ENCODE results near the gene GRXCR1. TPM values are rescaled to one million over a fixed set of nuclear protein-coding genes. Genes with fewer than 3 reads are reported as not detected.

The GRXCR1 gene
- under 1 TPM in 1 of 2 donors, not detected in 1; 0.24 TPM for total RNA-seq

DNA sequence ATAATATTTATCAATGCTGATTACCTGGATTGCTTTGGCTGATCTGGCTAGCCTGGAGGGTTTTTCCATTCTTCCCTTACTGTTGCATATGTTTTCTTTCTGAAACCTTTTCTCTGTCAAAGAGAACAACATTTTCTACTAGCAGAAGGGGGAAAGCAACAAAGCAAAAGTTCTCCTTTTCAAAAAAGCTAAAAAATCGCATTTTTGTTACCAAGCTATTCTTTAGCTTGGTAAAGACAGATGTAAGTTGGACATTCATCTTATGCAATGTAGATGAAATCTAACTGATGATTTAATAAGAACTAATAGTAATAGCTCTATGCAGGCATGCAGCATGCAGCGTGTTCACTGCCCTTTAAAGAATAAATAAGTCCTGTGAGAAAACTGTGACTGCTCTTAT, at the start of gene GRXCR1:
Gene GRXCR1 (plus strand): TSS at position 301 of the 400 bp plus-strand sequence. CDS start 554 bp downstream, outside the sequence.
- Mint-ChIP-seq H3K36me3 (ENCODE audit: insufficient read depth in 2 of 2) (peaks cover 2 to 3% of the 10 kb centered on the region in 2 donors), H3K9me3 (peaks cover 0 to 4% of the 10 kb centered on the region in 2 donors), H3K27me3 (ENCODE audit: low read depth) (peaks cover 16% of the 10 kb centered on the region), H3K27ac (no peak within 1 kb of the TSS), H3K4me3 (no peak within 1 kb of the TSS), H3K4me1 (ENCODE audit: low read depth) (no peaks in the 10 kb centered on the region)
- no peak for DNase-seq
- no peak for ATAC-seq (replicated peaks in 1 of 2)

DNA sequence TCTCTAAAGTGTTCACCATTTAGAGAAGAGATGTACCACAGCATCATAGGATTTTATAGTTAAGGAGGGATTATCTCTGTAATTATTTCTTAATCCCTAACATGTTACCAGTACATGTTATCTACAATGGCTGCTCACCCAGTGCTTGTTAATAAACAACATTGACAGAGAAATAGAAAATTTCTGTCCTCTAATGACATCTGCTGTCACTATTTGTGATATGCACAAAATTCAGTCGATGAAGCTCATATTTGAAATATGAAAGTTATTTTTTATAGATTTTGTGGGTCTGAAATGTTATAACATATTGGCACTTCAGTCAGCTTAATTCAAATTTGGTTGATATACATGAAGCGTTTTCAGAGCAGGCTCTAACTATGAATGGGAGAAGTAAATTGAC, 48.8 kb upstream of the GRXCR1 start:
- no peak for ATAC-seq (replicated peaks in 1 of 2)
- Mint-ChIP-seq H3K36me3 (ENCODE audit: insufficient read depth in 2 of 2) (no peaks in the 10 kb centered on the region), H3K9me3 (no peaks in the 10 kb centered on the region), H3K4me1 (ENCODE audit: low read depth) (no peaks in the 10 kb centered on the region), H3K27me3 (ENCODE audit: low read depth) (no peaks in the 10 kb centered on the region), H3K4me3 (no peak overlapping the region), H3K27ac (no peak overlapping the region)
- no peak for DNase-seq

GRCh38 chr4:42844422-42845070, 48.0 kb upstream of the GRXCR1 start:
- ATAC-seq (replicated peaks in 1 of 2) (no peak), DNase-seq (no peak)
- Mint-ChIP-seq H3K4me3 (no peak overlapping the region), H3K27ac (no peak overlapping the region), H3K36me3 (ENCODE audit: insufficient read depth in 2 of 2) (peaks cover 0 to 2% of the 10 kb centered on the region in 2 donors), H3K9me3 (peaks cover 0 to 2% of the 10 kb centered on the region in 2 donors), H3K4me1 (ENCODE audit: low read depth) (no peaks in the 10 kb centered on the region), H3K27me3 (ENCODE audit: low read depth) (peaks cover under 1% of the 10 kb centered on the region)

GRCh38 chr4:42845586-42845985, 46.9 kb upstream of the GRXCR1 start:
- Mint-ChIP-seq H3K27me3 (ENCODE audit: low read depth) (peaks cover 6% of the 10 kb centered on the region), H3K36me3 (ENCODE audit: insufficient read depth in 2 of 2) (peaks cover 4 to 6% of the 10 kb centered on the region in 2 donors), H3K4me1 (ENCODE audit: low read depth) (no peaks in the 10 kb centered on the region), H3K9me3 (peaks cover 9 to 11% of the 10 kb centered on the region in 2 donors), H3K4me3 (no peak overlapping the region), H3K27ac (no peak overlapping the region)
- DNase-seq (no peak), ATAC-seq (replicated peaks in 1 of 2) (no peak)

GRCh38 chr4:42855779-42856178, 36.7 kb upstream of the GRXCR1 start:
- DNase-seq (no peak), ATAC-seq (replicated peaks in 1 of 2) (peak; percentile 41 to 57)

GRCh38 chr4:42865572-42866189, 26.8 kb upstream of the GRXCR1 start:
- peak; percentile 47 to 65 for DNase-seq
- H3K27me3 Mint-ChIP-seq (ENCODE audit: low read depth), result peaks cover 13% of the 10 kb centered on the region
- H3K4me1 Mint-ChIP-seq (ENCODE audit: low read depth), result no peaks in the 10 kb centered on the region
- peak in 1 of 2 donors; percentile 36 for ATAC-seq (replicated peaks in 1 of 2)
- H3K36me3 Mint-ChIP-seq (ENCODE audit: insufficient read depth in 2 of 2), result no peaks in the 10 kb centered on the region
- H3K9me3 Mint-ChIP-seq, result no peaks in the 10 kb centered on the region
- H3K27ac Mint-ChIP-seq, result no peak overlapping the region
- H3K4me3 Mint-ChIP-seq, result no peak overlapping the region

More at GRCh38 chr4:42855779-42856178, 36.7 kb upstream of the GRXCR1 start:
- H3K27ac Mint-ChIP-seq, result no peak overlapping the region
- H3K4me3 Mint-ChIP-seq, result no peak overlapping the region
- H3K4me1 Mint-ChIP-seq (ENCODE audit: low read depth), result no peaks in the 10 kb centered on the region
- peaks cover 0 to 3% of the 10 kb centered on the region in 2 donors for H3K36me3 Mint-ChIP-seq (ENCODE audit: insufficient read depth in 2 of 2)
- peaks cover 0 to 3% of the 10 kb centered on the region in 2 donors for H3K9me3 Mint-ChIP-seq
- H3K27me3 Mint-ChIP-seq (ENCODE audit: low read depth), result peaks cover 20% of the 10 kb centered on the region

GRCh38 chr4:42871261-42871660, 21.3 kb upstream of the GRXCR1 start:
- Mint-ChIP-seq H3K27ac (no peak overlapping the region), H3K4me3 (no peak overlapping the region), H3K27me3 (ENCODE audit: low read depth) (peaks cover 26% of the 10 kb centered on the region), H3K9me3 (no peaks in the 10 kb centered on the region), H3K36me3 (ENCODE audit: insufficient read depth in 2 of 2) (no peaks in the 10 kb centered on the region), H3K4me1 (ENCODE audit: low read depth) (no peaks in the 10 kb centered on the region)
- ATAC-seq (replicated peaks in 1 of 2) (no peak), DNase-seq (no peak)

- ATAC-seq (replicated peaks in 1 of 2) (no peak), DNase-seq (no peak)
- Mint-ChIP-seq H3K9me3 (no peaks in the 10 kb centered on the region), H3K4me3 (no peak overlapping the region), H3K27me3 (ENCODE audit: low read depth) (peaks cover 26% of the 10 kb centered on the region), H3K36me3 (ENCODE audit: insufficient read depth in 2 of 2) (no peaks in the 10 kb centered on the region), H3K27ac (no peak overlapping the region), H3K4me1 (ENCODE audit: low read depth) (no peaks in the 10 kb centered on the region)
Measured at GRCh38 chr4:42871671-42872290, 20.7 kb upstream of the GRXCR1 start.

DNA sequence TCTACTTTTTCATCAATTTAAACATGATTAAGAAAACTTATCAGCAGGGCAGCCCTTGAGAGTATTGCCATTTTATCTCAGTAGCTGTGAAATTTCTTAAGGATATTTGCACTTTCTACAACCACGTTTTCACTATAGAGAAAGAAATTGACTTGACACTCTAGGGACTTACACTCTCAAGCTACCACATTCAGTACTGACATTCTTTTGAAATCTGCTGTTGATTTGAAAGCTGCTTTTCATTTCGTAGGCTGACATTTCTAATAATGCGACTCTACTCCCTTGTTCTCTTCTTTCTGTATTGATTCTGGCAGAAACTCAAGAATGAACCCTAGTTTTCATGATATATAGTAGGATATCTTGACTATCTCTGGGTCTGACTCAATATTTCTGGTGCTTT, 13.7 kb upstream of the GRXCR1 start:
- Mint-ChIP-seq H3K36me3 (ENCODE audit: insufficient read depth in 2 of 2) (no peaks in the 10 kb centered on the region), H3K27ac (no peak overlapping the region), H3K9me3 (no peaks in the 10 kb centered on the region), H3K27me3 (ENCODE audit: low read depth) (peaks cover 28% of the 10 kb centered on the region), H3K4me1 (ENCODE audit: low read depth) (no peaks in the 10 kb centered on the region), H3K4me3 (no peak overlapping the region)
- DNase-seq (no peak), ATAC-seq (replicated peaks in 1 of 2) (no peak)

DNA sequence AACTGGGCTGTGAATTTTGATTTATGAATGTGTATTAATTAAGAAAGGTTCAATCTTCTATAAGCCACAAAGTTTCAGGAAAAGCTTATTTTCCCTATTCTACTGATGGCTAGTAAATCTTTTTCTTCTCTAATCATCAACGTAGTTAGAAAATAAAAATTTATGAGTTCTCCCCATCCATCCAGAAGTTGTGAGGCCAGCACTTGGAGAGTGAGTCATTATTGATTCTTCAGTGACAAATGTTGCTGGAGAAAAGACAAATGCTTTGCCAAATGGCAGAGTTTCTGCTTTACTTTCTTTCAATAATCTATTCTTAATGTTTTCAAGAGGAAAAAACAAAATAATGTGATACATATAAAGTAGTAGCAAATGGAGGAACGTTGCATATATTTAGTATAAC, 11.3 kb upstream of the GRXCR1 start:
- no peaks in the 10 kb centered on the region for H3K4me1 Mint-ChIP-seq (ENCODE audit: low read depth)
- ATAC-seq (replicated peaks in 1 of 2) (no peak), DNase-seq (no peak)
- H3K4me3 Mint-ChIP-seq, result no peak overlapping the region
- peaks cover 1 to 3% of the 10 kb centered on the region in 2 donors for H3K9me3 Mint-ChIP-seq
- no peak overlapping the region for H3K27ac Mint-ChIP-seq
- H3K36me3 Mint-ChIP-seq (ENCODE audit: insufficient read depth in 2 of 2), result peaks cover 0 to 4% of the 10 kb centered on the region in 2 donors
- H3K27me3 Mint-ChIP-seq (ENCODE audit: low read depth), result peaks cover 22% of the 10 kb centered on the region

DNA sequence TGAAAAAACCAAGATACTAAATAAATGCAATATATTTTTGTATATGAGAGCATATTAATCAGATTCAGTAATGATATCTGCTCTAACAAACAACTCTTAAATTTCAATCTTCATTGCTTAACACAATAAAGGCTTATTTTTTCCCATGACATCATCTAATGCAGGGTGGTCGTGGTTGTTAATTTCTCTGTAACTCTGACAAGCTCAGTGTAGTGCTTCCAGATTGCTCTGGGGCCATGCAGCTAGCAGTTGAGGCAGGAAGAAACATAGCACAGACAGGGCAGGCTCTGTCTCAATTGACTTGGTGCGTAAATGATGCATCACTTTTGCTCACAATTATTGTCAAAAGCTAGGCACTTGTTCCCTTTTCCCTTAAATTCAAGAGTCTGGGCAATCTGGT, 869 bp upstream of the GRXCR1 start:
- Mint-ChIP-seq H3K27ac (no peak overlapping the region), H3K4me1 (ENCODE audit: low read depth) (no peaks in the 10 kb centered on the region), H3K36me3 (ENCODE audit: insufficient read depth in 2 of 2) (peaks cover 2 to 3% of the 10 kb centered on the region in 2 donors), H3K9me3 (peaks cover 2 to 7% of the 10 kb centered on the region in 2 donors), H3K27me3 (ENCODE audit: low read depth) (peaks cover 16% of the 10 kb centered on the region), H3K4me3 (no peak overlapping the region)
- DNase-seq (no peak), ATAC-seq (replicated peaks in 1 of 2) (no peak)

- Mint-ChIP-seq H3K4me1 (ENCODE audit: low read depth) (no peaks in the 10 kb centered on the region), H3K36me3 (ENCODE audit: insufficient read depth in 2 of 2) (no peaks in the 10 kb centered on the region), H3K4me3 (no peak overlapping the region), H3K9me3 (no peaks in the 10 kb centered on the region), H3K27me3 (ENCODE audit: low read depth) (peaks cover 11% of the 10 kb centered on the region), H3K27ac (no peak overlapping the region)
- ATAC-seq (replicated peaks in 1 of 2) (no peak), DNase-seq (no peak)
Measured at GRCh38 chr4:42895452-42895851, 2.9 kb downstream of the GRXCR1 start.

- ATAC-seq (replicated peaks in 1 of 2) (no peak), DNase-seq (no peak)
- Mint-ChIP-seq H3K27ac (no peak overlapping the region), H3K4me3 (no peak overlapping the region), H3K36me3 (ENCODE audit: insufficient read depth in 2 of 2) (no peaks in the 10 kb centered on the region), H3K9me3 (no peaks in the 10 kb centered on the region), H3K4me1 (ENCODE audit: low read depth) (no peaks in the 10 kb centered on the region), H3K27me3 (ENCODE audit: low read depth) (peaks cover 23% of the 10 kb centered on the region)
Measured at GRCh38 chr4:42904986-42905385, 12.5 kb downstream of the GRXCR1 start.
